ENCODE measurements around the gene ITPK1.

- TF ChIP-seq CTCF (conservative IDR thresholded peaks at IDR 0.05 in 1 of 2, IDR thresholded peaks at IDR 0.05 in 1 of 2; ENCODE audit: extremely low read depth in 1 of 2, insufficient read depth in 1 of 2, low read depth in 1 of 2, low read length in 2 of 2) (no peak), EZH2 (IDR thresholded peaks at IDR 0.05; ENCODE audit: borderline replicate concordance, low read length) (no peak)
These were observed 24.7 kb downstream of the ITPK1 start for GRCh38 chr14:93090826-93091555.

All from mammary epithelial cell (primary cell).